ENCODE data around the gene PXDN. TPM values are rescaled to one million over a fixed set of nuclear protein-coding genes. Genes with fewer than 3 reads are reported as not detected.

The PXDN gene
- total and polyA plus RNA-seq, 8 donors = 3.3 to 71.6 (median 28.0) TPM

DNA sequence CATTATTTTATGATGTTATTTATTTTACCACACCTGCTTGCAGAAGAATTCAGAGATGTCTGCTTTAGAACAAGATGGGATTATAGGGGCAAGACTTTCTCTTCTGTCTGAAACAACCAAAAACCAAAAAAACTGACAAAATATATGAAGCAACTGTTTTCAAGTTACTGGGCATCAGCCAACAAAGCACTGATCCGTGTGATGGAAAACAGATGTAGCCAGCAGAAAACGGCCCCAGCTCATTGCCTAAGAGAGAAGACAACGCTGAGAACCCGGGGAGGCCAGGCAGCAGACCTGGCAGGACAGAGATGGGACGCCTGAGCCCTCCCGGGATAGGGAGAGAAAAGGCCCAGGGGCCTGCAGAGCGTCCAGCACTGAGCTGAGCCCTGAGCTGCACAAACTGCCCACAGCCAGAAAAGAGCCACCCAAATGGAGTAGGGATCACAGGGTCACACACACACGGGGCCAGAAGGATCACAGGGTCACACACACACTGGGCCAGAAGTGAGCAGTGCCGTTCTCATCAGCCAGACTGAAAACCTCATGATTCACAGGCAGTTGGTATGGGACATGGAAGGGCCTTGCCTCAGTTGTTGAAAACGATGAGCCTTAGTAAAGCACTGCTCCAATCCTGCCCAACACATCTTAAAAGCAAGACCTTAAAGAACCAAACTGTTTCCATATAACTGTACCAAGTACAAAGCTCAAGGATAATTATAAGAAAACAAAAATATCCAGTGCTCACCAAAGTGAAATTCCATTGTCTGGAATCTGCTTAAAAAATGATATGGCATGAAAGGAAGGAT lies 12.1 kb downstream of the PXDN start:
- Histone ChIP-seq H3K36me3 (no peaks in the 10 kb centered on the region), H3K4me1 (peaks cover 6 to 59% (median 43%) of the 10 kb centered on the region in 4 donors), H3K9me3 (peaks cover 0 to 9% (median 4%) of the 10 kb centered on the region in 4 donors), H3K4me3 (no peak overlapping the region), H3K27me3 (peaks cover 0 to 10% (median 0%) of the 10 kb centered on the region in 3 donors), H3K27ac (peak overlapping the region; percentile 41 to 87 (median 82))
- intact Hi-C loops (cut with DNase I; ENCODE audit: low total_unique reads) = no loop called here
- 39 to 55% (median 44%) methylated on average over 9 to 10 of the region's 10 CpGs for WGBS, 5 donors
- peak; percentile 22 to 84 for DNase-seq
- TF ChIP-seq POLR2AphosphoS5 (IDR thresholded peaks at IDR 0.05) (peak in 2 of 3 donors; percentile 3 to 35), EP300 (IDR thresholded peaks at IDR 0.05) (no peak)

DNA sequence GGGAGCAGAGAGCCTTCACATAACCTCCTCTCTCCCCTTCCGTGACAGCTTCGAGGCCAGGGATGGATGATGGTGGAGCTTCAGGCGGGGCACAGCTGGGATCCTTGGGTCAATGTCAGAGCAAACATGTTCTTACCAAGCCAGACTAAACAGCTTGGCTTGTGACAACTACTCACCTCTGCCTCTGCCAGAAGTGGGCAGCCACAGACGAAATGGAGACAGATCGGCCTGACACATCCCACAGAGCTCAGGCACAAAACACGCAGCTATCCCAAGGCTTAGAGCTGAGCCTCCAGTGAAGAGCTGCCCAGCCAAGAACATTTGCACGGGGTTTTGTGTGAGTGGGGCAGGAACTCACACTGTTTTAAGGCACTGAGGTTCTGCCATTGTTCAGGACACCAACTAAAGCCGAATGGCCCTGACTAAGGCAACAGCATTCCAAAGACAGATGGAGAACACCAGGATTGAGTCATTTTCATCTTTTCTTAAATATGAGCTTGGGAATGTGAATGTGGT lies 12.8 kb downstream of the PXDN start:
- peak in 1 of 2 donors; percentile 25 for DNase-seq
- no peak overlapping the region for H3K4me3 ChIP-seq
- H3K27ac ChIP-seq = peak overlapping the region; percentile 5 to 87 (median 82)
- TF ChIP-seq POLR2AphosphoS5 (IDR thresholded peaks at IDR 0.05) (peak in 1 of 3 donors; percentile 19), POLR2A (IDR thresholded peaks at IDR 0.05) (no peak)
- 50 to 76% (median 64%) methylated on average over 4 to 8 of the region's 8 CpGs for WGBS, 5 donors
- peaks cover 8 to 54% (median 44%) of the 10 kb centered on the region in 4 donors for H3K4me1 ChIP-seq
- intact Hi-C loops (cut with DNase I; ENCODE audit: low total_unique reads) = no loop called here
- peaks cover 0 to 9% (median 4%) of the 10 kb centered on the region in 4 donors for H3K9me3 ChIP-seq
- peaks cover 0 to 11% (median 0%) of the 10 kb centered on the region in 3 donors for H3K27me3 ChIP-seq
- no peaks in the 10 kb centered on the region for H3K36me3 ChIP-seq

- Histone ChIP-seq H3K36me3 (no peaks in the 10 kb centered on the region), H3K27ac (peak overlapping the region; percentile 76 to 87 (median 82)), H3K4me1 (peaks cover 8 to 54% (median 44%) of the 10 kb centered on the region in 4 donors), H3K4me3 (no peak overlapping the region), H3K9me3 (peaks cover 0 to 3% (median under 1%) of the 10 kb centered on the region in 4 donors), H3K27me3 (peaks cover 0 to 11% (median 0%) of the 10 kb centered on the region in 3 donors)
- 31 to 42% (median 38%) methylated on average over 10 of the region's 10 CpGs for WGBS, 5 donors
- DNase-seq = peak; percentile 25 to 59
- TF ChIP-seq POLR2A (IDR thresholded peaks at IDR 0.05) (no peak), POLR2AphosphoS5 (IDR thresholded peaks at IDR 0.05) (peak in 2 of 3 donors; percentile 36 to 52), EP300 (IDR thresholded peaks at IDR 0.05) (no peak)
- TF ChIP-seq, protein P1, sequence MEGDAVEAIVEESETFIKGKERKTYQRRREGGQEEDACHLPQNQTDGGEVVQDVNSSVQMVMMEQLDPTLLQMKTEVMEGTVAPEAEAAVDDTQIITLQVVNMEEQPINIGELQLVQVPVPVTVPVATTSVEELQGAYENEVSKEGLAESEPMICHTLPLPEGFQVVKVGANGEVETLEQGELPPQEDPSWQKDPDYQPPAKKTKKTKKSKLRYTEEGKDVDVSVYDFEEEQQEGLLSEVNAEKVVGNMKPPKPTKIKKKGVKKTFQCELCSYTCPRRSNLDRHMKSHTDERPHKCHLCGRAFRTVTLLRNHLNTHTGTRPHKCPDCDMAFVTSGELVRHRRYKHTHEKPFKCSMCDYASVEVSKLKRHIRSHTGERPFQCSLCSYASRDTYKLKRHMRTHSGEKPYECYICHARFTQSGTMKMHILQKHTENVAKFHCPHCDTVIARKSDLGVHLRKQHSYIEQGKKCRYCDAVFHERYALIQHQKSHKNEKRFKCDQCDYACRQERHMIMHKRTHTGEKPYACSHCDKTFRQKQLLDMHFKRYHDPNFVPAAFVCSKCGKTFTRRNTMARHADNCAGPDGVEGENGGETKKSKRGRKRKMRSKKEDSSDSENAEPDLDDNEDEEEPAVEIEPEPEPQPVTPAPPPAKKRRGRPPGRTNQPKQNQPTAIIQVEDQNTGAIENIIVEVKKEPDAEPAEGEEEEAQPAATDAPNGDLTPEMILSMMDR (IDR thresholded peaks at IDR 0.05) = no peak
- intact Hi-C loops (cut with DNase I; ENCODE audit: low total_unique reads) = no loop called here
These were observed 14.0 kb downstream of the PXDN start for GRCh38 chr2:1730015-1730927.

GRCh38 chr2:1729242-1729641 lies 15.1 kb downstream of the PXDN start:
- peak overlapping the region in 4 of 5 donors; percentile 76 to 87 (median 84) for H3K27ac ChIP-seq

More at GRCh38 chr2:1729242-1729641, 15.1 kb downstream of the PXDN start:
- intact Hi-C loops (cut with DNase I; ENCODE audit: low total_unique reads) = no loop called here
- peak in 1 of 2 donors; percentile 7 for DNase-seq
- Histone ChIP-seq H3K36me3 (no peaks in the 10 kb centered on the region), H3K4me1 (peaks cover 8 to 54% (median 44%) of the 10 kb centered on the region in 4 donors), H3K27me3 (peaks cover 0 to 11% (median 0%) of the 10 kb centered on the region in 3 donors), H3K9me3 (no peaks in the 10 kb centered on the region), H3K4me3 (no peak overlapping the region)
- 46 to 59% (median 48%) methylated on average over 7 of the region's 7 CpGs for WGBS, 5 donors
- TF ChIP-seq, protein P1 (IDR thresholded peaks at IDR 0.05) = no peak
- TF ChIP-seq POLR2AphosphoS5 (IDR thresholded peaks at IDR 0.05) (no peak), EP300 (IDR thresholded peaks at IDR 0.05) (no peak)

Measured in stomach (tissue), 9 donors.